Stimulated activated CD4-positive, alpha-beta T cell treated with anti-CD3 and anti-CD28 coated beads, Interleukin-12 subunit alpha, Interleukin-12 subunit beta, amount 100 ng/mL, for 4 hours (primary cell): ENCODE data around the gene GCNT3.
"Not testable (repeated sequence)": the region's sequence is repeated elsewhere in the genome, so short reads cannot be mapped to it uniquely, and the experiment has no call there.

Source experiments
- DNase-seq: peaks from one replicate; pipeline ENCODE4 v3.0.0-alpha.2; 2020

Gene GCNT3

DNA sequence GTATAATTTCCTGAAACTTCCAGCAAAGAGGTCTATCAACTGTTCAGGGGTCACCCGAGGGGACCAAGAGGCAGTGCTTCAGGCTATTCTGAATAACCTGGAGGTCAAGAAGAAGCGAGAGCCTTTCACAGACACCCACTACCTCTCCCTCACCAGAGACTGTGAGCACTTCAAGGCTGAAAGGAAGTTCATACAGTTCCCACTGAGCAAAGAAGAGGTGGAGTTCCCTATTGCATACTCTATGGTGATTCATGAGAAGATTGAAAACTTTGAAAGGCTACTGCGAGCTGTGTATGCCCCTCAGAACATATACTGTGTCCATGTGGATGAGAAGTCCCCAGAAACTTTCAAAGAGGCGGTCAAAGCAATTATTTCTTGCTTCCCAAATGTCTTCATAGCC, 6.8 kb downstream of the GCNT3 start:
- no peak for DNase-seq

DNA sequence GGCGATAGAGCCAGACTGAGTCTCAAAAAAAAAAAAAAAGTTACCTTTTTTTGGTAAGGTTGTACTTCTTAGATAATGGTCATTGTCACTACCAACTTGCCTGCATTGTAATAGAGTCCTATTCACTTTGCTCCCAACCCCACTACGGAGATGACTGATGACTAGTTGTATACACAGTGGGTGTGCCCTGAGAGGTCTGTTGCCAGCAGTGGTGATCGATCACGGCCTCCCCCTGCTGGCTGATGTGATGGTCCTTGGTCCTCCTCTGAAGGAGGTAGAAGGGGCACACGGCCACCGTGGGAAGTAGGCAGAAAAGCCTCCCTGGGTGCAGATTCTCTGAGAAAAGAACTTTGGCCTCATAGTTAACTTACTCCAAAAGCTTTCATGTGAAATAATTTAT, 10.7 kb downstream of the GCNT3 start:
- peak; percentile 25 for DNase-seq

DNA sequence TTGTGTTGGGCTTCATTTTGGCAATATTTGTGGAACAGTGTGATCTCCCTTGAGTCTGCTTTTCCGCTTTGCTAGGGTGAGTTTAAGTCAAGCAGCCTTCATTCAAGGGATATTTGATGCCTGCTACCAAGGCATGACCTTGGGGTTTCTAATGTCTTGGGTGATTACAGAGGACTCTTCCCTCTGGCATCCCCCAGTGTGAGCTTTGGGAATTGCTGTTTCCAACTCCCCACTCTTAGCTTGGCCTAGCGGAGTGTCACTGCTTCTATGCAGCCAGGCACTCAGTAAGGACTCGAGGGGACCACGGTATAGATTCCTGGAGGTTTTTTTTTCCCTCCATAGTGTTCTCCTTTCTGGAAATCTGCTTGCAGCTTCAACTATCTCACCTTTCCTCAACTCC, 21.1 kb downstream of the GCNT3 start:
- DNase-seq = no peak

DNA sequence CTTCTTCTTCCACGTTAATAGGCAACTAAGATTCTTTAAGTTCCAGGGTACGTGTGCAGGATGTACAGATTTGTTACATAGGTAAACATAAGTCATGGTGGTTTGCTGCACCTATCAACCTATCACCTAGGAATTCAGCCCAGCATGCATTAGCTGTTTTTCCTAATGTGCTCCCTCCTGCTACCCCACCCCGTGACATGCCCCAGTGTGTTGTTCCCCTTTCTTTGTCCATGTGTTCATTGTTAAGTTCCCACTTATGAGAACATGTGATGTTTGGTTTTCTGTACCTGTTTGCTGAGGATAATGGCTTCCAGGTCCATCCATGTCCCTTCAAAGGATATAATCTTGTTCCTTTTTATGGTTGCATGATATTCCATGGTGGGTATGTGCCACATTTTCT, 24.6 kb downstream of the GCNT3 start:
- DNase-seq = no peak

DNA sequence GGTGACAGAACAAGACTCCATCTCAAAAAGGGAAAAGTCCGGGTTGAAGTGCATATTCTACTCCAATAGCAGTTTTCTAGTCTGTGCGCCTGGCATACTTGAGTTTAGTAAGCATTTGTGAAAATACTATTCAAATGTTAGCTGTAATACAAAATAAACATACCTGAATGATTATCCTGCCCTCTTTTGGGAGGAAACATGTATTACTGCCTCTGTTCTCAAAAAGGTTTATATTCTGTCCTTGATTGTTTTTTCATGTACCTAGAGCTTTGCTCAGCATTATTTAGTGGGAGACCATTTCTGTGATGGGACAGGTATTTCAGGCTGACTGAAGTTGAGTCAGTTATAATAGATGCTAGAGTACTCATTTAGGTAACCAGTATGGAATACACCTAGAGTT, 25.9 kb downstream of the GCNT3 start:
- DNase-seq = not testable (repeated sequence)

DNA sequence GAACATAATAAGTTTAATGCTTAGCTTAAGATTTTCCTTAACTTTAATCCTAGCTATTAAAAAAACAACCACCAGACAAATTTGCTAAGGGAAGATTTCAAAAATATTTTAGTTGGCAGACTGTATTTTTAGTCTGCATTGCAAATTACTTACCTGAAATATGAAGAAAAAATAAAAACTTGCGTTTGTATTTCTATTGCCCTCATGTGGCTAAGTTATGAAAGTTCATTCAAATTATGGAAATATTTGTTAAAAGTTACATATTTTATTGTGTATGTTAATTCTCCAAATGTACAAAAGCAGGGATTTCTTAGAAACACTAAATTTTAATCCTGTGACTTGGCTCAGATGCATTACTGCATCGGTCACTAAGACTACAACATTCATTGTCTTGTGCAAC, 30.8 kb downstream of the GCNT3 start:
- no peak for DNase-seq

DNA sequence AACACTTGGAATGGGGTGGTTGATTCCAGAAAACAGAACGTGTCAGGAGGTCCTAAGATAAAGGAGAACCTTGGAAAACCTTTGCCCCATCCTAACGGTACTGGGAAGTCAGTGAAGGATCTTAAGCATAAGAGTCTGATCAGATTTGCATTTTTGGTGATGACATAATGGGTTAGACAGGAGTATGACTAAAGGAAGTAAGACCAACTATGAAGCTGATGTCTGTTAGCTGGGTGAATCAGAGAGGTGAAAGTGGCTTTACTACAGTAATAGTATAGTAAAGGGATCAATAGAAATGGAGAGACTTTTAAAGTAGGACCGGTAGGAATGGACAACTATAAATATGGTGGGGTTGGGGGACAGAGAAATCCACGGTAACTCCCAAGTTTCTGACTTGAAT, 33.2 kb downstream of the GCNT3 start:
- no peak for DNase-seq

DNA sequence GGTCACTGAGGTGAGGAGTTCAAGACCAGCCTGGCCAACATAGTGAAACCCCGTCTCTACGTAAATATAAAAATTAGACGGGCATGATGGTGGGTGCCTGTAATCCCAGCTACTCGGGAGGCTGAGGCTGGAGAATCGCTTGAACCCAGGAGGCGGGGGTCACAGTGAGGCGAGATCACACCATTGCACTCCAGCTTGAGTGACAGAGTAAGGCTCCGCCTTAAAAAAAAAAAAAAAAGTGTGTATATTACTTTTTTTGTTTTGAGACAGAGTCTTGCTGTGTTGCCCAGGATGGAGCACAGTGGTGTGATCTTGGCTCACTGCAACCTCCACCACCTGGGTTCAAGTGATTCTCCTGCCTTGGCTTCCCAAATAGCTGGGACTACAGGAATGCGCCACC, 34.2 kb downstream of the GCNT3 start:
- not testable (repeated sequence) for DNase-seq

DNA sequence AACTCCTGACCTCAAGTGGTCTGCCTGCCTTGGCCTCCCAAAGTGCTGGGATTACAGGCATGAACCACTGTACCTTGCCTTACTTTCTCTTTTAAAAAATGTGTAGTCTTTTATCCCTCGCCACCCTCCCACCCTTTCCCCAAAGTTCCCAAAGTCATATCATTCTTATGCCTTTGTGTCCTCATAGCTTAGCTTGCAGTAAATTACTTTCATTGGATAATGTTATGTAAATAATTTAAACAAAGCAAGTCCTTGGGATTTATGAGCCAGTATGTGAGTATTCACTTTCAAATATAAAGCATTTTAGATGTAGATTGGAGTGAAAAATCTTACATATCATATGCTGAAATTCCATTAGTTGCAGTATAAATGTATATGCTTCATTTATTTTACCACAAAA, 34.7 kb downstream of the GCNT3 start:
- no peak for DNase-seq

DNA sequence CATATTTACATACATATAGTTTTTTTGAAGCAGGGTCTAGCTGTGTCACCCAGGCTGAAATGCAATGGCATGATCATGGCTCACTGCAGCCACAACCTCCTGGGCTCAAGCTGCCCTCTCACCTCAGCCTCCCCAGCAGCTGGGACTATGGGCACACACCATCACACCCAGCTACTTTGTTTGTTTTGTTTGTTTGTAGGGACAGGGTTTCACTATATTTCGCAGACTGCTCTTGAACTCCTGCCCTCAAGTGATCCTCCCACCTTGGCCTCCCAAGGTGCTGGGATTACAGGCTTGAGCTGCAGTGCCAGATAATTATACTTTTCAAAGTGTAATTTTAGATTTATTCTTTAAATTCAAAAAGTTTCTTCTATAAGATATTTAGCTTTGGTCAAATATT, 35.5 kb downstream of the GCNT3 start:
- DNase-seq = no peak

DNA sequence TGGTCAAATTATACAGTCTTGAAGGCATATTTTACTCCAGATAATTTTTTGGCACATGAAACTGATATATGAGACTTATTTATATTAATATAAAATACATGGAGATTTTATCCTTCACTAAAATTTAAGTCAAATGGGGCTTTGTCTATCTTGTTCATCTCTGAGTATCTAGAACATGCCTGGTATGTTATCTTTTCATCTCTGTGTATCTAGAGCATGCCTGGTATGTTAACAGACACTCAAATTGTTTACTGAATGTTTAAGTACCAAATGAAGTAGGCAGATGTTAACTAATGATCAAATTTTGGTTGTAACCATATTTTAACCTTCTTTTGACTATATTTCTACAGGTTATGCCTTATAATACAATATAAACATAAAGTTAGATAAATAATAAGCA, 38.0 kb downstream of the GCNT3 start:
- no peak for DNase-seq

DNA sequence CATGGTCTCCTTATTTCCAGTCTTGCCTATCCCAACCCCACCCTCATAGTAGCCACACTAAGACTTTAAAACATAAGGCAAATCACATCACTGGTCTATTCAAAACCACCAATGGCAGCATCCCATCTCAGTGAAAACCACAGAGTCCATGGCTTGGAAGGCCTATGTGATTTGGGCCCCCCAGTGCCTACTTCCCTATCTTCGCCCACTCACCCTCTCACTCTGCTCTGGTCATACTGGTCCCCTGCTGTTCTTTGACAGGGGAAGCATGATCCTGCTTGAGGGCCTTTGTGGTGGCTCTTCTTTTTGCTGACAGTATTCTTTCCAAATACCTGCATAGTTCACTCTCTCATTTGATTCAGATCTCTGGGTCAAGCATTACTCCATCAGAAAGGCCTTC, 42.5 kb downstream of the GCNT3 start:
- DNase-seq = no peak

DNA sequence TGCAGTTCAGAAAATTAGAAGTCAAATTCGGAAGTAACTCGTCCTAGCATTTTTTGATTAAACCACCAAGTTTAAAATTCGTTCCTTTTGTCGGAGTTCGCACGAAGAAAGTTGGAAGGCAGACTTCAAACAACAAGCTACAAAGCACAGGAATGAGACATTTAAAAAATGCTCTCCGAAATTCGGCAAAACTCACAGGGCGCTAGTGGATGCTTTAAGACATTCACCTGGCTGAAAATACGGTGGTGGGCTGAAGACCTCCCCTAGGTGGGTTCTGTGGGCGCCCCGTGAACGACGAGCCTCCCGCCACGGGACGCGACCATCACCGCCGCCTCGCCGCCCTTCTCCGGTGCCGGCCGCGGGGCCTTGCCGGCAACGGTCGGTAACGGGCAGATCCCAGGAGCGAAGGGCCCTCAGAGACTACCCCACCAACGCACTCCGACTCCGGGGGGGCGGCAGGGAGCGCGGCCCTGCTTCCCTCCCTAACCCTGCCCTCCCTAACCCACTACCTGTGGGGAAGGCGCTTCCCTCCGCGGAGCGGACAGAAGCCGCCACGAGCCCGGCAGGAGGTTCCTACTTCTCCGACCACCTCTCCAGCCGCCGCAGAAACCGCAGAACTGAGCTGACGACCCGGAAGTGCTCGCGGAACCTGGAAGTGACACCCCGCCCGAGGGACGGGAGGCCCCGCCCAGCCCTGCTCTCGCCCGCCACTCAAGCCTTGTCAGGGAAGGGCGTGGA, 45.5 kb downstream of the GCNT3 start, which contains the start of gene GTF2A2:
Gene GTF2A2 (minus strand): TSS at position 619 of the 738 bp plus-strand sequence. CDS start 5,238 bp downstream, outside the sequence.
- peak; percentile 90 for DNase-seq

DNA sequence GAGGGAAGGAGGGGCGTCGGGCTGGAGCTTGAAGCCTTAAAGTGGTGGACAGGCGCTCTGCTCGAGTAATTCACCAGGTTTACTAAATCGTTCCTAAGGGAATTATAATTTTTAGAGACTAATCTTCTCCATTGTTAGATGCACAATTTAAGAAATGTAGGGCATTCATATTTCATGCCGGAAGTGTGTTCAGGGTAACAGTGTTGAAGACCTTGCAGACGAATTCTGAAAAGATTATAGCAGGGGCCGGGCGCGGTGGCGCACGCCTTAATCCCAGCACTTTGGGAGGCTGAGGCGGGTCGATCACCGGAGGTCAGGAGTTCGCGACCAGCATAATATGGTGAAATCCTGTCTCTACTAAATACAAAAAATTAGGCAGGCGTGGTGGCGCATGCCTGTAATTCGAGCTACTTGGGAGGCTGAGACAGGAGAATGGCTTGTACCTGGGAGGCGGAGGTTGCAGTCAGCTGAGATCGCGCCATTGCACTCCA, 46.1 kb downstream of the GCNT3 start:
- no peak for DNase-seq

DNA sequence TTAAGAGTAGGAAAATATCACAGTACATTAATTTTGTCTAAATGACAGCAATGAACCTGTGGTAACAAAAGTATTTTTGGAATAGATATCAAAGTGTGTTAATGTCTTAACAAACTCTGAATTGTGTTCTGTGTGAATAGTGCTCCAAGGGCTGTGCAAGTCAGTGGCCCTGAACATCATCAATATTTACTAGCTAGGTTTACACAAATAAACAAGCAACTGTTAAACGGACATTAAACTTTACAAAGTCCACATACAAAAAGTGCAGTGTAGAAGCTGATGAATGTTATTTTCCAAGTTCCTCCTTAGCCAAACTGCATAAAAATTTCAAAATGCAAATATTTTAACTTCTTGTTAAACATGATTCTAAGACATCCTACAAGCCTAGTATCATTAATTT, 47.8 kb downstream of the GCNT3 start:
- DNase-seq = no peak

DNA sequence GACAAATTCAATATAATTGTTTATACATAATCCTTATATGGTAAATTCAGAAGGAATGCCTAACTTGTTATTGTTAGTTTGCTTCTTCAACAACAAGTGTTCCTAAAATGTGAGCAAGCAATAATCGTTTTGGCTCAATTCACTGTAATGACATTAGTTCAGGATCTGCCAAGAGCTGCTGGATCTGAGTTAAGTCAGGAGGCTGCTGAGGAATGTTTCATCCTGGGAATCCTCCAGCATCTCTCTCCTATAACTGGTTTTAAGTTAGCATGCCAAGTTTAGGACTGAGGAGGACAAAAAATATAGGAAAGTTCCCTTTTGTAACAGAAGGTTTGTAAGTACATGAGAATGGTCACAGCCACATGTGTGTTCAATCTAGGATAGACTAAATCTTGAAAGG, 50.7 kb downstream of the GCNT3 start:
- no peak for DNase-seq

DNA sequence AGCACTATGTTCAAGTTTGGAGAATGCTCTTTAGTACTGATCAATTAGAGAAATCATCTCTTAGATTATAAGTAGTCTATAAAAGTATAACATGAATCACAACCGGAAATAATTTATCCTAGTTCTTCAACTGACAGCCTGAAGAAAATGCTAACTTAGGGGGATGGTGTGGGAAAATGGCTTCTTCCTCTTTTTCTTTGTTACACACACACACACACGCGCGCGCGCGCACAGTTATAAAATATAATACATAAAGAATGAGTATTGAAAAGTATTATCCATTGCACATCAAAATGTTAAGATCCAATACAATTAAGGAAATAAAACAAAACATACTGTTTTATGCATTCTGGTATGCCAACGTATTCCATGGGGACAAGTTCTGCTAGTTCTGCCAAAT, 57.0 kb downstream of the GCNT3 start:
- DNase-seq = no peak
